WERI-Rb-1 (cell line): ENCODE results near the gene CBLN1.
A peak's percentile ranks its signal among the peaks of the same experiment; 100 is the strongest.

ENCODE experiments used
- DNase-seq: peaks from one replicate; pipeline ENCODE4 v3.0.0-alpha.2; 2020
- H3K27ac ChIP-seq: fragments of 250-450 bp; sonication (Bioruptor Pico); 2 replicates; pipeline ENCODE4 v1.5.1; 2020; ENCODE audit warnings: mild to moderate bottlenecking, moderate library complexity
- H3K27me3 ChIP-seq: fragments of 250-450 bp; sonication (Bioruptor Pico); 2 replicates; pipeline ENCODE4 v1.5.1; 2021; ENCODE audit warnings: mild to moderate bottlenecking, low read depth, moderate library complexity; ENCODE audit not compliant: insufficient read depth, severe bottlenecking
- H3K36me3 ChIP-seq: fragments of 250-450 bp; sonication (Bioruptor Pico); 2 replicates; pipeline ENCODE4 v1.5.1; 2020; ENCODE audit warnings: mild to moderate bottlenecking, moderate library complexity
- H3K4me3 ChIP-seq: 2 replicates; pipeline ENCODE4 v1.5.1; 2011; ENCODE audit warnings: low read depth, mild to moderate bottlenecking, control low read depth, low read length
- H3K9me3 ChIP-seq: fragments of 250-450 bp; sonication (Bioruptor Pico); 2 replicates; pipeline ENCODE4 v1.5.1; 2021; ENCODE audit warnings: mild to moderate bottlenecking, moderate library complexity; ENCODE audit not compliant: severe bottlenecking
- TF ChIP-seq, protein P1 (sequence below): IDR thresholded peaks from 2 replicates; pipeline ENCODE4 v1.5.1; 2011; ENCODE audit warnings: low read depth, mild to moderate bottlenecking, control low read depth, inconsistent platforms, low read length

Gene CBLN1

DNA sequence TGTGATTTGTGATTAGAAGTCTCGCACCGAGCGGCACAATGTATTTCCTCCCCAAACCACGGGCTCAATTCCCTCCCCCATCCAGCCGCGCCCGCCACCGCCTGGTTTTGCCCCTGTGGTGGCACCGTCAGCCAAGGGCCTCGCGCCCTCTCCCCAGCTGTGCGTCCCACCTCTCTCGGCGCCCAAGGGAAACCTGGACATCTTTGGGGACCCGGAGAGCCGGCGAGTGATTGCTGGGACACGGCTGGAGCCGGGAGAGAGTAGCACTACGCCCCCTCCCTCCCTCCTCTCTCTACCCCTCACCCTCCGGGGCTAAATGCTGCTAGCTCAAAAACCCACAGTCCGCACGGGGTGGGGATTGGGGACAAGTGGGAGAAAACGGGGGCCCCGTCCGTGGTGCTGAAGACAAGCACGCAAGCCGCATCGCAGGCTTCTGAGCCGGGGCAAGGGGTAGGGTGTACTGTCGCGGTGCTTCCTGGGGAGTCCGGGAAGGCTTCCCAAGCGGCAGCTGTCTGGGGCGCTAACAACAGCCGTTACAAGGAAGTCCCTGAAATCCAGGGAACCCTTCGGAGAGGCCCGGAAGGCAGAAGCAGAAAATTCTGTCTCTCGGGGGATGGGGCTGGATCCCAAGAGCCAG lies 1.4 kb downstream of the CBLN1 start:
- Histone ChIP-seq H3K4me3 (peak overlapping the region; percentile 74), H3K27ac (no peak overlapping the region), H3K27me3 (peaks cover 9% of the 10 kb centered on the region), H3K9me3 (no peaks in the 10 kb centered on the region), H3K36me3 (no peaks in the 10 kb centered on the region)
- TF ChIP-seq, protein P1, sequence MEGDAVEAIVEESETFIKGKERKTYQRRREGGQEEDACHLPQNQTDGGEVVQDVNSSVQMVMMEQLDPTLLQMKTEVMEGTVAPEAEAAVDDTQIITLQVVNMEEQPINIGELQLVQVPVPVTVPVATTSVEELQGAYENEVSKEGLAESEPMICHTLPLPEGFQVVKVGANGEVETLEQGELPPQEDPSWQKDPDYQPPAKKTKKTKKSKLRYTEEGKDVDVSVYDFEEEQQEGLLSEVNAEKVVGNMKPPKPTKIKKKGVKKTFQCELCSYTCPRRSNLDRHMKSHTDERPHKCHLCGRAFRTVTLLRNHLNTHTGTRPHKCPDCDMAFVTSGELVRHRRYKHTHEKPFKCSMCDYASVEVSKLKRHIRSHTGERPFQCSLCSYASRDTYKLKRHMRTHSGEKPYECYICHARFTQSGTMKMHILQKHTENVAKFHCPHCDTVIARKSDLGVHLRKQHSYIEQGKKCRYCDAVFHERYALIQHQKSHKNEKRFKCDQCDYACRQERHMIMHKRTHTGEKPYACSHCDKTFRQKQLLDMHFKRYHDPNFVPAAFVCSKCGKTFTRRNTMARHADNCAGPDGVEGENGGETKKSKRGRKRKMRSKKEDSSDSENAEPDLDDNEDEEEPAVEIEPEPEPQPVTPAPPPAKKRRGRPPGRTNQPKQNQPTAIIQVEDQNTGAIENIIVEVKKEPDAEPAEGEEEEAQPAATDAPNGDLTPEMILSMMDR = no peak
- DNase-seq = peak; percentile 25

DNA sequence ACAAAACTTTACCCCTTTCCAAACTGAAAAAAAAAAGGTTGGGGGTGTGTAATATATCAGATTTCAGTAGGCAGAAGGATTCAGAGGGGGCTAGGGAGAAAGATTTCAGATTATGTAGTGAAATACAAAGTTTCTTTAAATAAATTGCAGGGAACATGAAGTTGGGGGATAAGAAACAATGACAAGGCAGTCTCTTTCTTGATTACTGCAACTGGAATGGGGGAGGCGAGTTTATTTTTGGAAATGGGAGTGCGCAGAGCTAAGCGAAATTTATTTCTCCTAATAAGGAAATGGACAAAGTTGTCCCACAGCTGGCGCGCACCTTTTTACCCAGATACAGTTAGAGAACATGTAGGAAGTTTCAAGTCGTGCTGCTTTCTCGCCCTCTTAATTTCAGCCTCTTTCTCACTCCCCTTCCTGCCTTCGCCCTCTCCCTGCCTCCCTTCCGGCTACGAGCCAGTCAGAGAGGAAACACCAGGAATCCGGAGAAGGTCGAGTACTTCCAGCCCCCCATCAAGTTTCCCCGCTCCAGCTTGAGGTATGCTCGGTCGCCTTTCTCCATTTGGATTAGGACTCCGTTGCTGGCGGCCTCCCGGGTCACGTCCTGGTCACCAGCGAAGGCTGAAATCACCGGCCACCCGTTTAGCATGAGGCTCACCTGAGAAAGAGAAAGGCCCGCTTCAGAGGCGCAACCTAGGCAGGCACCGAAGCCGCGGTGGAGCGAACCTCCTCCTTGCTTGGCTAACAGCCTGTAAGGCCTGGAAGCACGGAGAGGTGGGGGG lies 2.5 kb downstream of the CBLN1 start:
- Histone ChIP-seq H3K27ac (no peak overlapping the region), H3K4me3 (no peak overlapping the region), H3K36me3 (no peaks in the 10 kb centered on the region), H3K9me3 (no peaks in the 10 kb centered on the region), H3K27me3 (peaks cover 9% of the 10 kb centered on the region)
- DNase-seq = no peak
- TF ChIP-seq, protein P1 = no peak

DNA sequence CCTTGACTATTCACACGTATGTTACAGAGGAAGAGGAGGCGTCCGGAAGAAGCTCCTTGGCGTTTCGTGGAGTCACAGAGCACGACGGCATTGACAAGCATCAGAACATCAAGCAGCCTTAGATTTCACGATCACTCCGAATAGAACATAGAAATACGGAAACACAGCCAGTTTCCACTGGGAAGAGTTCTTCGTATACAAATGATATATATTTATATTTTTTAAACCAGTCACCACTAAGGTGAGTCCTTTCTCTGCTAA lies 3.1 kb downstream of the CBLN1 start:
- Histone ChIP-seq H3K36me3 (no peaks in the 10 kb centered on the region), H3K27me3 (peaks cover 9% of the 10 kb centered on the region), H3K9me3 (no peaks in the 10 kb centered on the region), H3K4me3 (no peak overlapping the region), H3K27ac (no peak overlapping the region)
- DNase-seq = no peak
- TF ChIP-seq, protein P1 = no peak

DNA sequence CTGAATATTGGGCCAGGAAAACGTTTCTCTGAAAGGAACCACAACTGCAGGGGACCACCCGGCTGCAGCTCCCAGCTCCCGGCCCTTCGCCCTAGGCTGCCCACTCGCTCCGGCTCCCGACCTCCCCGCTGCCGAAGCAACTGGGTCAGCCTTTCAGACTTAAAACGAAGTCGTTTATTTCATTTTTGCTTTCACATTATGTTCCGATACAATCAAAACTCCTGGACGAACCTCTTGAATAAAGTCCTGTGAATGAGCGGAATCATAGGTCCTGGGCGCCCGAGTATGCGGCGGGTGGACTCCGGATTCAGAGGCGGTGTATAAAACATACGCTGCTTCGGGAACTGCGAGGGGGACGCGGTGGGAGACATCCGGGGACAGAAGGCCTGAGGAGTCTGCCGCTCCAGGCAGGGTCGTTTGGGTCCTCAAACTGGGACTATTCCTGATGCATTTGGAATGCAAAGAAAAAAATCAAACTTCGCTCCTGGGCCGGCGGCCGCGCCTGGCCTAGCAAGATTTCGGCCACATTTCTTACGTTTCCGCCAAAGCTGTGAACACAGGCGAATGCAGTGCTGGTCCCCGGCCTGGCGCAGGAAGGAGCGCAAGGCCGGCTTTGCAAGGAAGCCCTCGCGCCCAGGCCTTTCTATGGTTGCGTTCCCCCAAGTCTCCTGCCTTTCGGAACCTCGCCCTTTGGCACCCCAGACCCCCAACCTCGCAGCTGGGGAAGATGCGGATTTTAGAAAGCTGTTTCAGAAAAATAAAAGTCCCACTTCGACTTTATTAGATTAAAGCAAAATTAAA lies 3.7 kb downstream of the CBLN1 start:
- Histone ChIP-seq H3K27ac (no peak overlapping the region), H3K4me3 (no peak overlapping the region), H3K9me3 (no peaks in the 10 kb centered on the region), H3K27me3 (peaks cover 9% of the 10 kb centered on the region), H3K36me3 (no peaks in the 10 kb centered on the region)
- TF ChIP-seq, protein P1 = no peak
- no peak for DNase-seq

DNA sequence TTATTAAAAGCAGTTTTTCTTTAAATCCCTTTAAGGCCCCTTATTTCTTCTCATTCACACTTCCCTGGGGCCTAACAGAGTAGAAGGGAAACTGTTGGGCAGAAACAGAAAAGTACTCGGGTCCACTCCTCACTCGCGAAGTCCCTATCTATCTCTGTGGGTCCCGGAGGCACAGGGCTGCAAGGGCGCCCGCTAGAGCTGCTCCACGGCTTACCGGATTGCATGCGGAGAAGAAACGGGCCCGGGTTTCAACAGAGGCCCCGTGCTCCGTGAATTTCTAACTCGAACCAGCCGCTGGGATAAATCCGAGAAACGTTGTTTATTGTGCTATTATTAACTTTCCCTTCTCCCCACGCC lies 4.3 kb downstream of the CBLN1 start:
- no peaks in the 10 kb centered on the region for H3K36me3 ChIP-seq
- H3K27me3 ChIP-seq = peaks cover 9% of the 10 kb centered on the region
- TF ChIP-seq, protein P1 = no peak
- H3K27ac ChIP-seq = no peak overlapping the region
- no peaks in the 10 kb centered on the region for H3K9me3 ChIP-seq
- DNase-seq = no peak
- H3K4me3 ChIP-seq = no peak overlapping the region
